Superior temporal gyrus (tissue), 1 donor: ENCODE data around the gene DISP1.

ENCODE experiments used
- DNase-seq: peaks from one replicate; pipeline ENCODE4 v3.0.0-alpha.2; 2016; ENCODE audit errors: extremely low spot score

DISP1 gene

DNA sequence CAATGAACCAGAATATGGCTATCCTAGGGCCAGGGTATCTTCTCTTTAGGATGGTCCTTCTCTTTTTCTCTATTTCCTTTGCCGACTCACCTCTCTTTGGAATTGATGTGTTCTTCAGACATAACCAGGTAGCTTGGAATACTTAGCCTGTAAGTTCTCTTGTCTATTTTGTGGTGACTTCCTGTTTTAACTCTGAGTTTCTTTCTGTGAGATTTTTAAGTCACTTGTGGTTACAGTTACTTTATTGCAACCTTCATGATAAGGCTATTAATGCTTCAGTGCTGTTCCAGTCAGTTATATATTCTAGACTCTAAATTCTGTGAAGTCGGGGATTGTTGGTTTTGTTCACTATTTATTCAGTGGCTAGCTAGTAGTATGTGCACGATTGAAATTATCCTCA lies 46.2 kb downstream of the DISP1 start:
- no peak for DNase-seq
